ENCODE data around the gene CHRNA9. TPM values are rescaled to one million over a fixed set of nuclear protein-coding genes. Genes with fewer than 3 reads are reported as not detected.

Gene CHRNA9
- total RNA-seq, 2 donors from 2014 or later, result not detected

DNA sequence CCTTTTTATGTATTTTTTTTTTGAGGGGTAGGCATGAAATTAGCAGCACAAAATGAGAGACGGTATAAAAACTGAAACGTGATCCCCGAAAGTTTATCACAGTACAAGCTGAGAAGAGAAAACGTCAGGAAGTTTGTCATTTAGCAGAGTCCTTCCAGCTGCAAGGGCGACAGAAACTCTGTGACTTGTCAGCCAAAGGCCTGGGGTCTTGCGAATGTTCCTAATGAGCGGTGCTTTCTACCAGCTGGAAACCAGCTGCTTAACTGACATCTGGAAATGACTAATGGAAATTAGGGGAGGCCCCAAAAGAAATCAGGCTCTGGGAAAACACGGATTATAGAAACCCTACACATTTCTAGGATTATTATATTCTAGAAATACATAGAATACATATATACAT lies 66.5 kb downstream of the CHRNA9 start:
- H3K27ac Mint-ChIP-seq, result no peak overlapping the region
- ATAC-seq (replicated peaks), result no peak
- no peak overlapping the region for H3K4me3 Mint-ChIP-seq
- no peaks in the 10 kb centered on the region for H3K36me3 Mint-ChIP-seq (ENCODE audit: low read depth)
- H3K27me3 Mint-ChIP-seq, result no peaks in the 10 kb centered on the region
- no peaks in the 10 kb centered on the region for H3K9me3 Mint-ChIP-seq
- H3K4me1 Mint-ChIP-seq, result no peaks in the 10 kb centered on the region

DNA sequence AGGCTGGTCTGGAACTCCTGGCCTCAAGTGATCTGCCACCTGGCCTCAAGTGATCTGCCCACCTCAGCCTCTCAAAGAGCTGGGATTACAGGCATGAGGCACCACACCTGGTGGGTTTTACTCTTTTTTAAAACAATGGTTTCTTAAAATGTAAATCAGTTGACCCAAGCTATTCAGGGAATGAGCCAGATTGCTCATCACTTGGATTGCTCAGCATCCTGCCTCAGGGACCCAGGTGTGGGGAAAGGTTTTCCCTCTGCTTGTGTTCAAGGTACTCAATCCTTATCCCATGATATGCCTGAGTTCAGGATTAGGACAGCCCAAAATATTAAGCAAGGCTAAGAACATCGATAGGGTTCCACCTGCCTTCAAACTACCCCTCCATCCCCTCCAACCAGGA lies 67.4 kb downstream of the CHRNA9 start:
- Mint-ChIP-seq H3K9me3 (peaks cover under 1% of the 10 kb centered on the region), H3K4me1 (no peaks in the 10 kb centered on the region), H3K27me3 (peaks cover under 1% of the 10 kb centered on the region), H3K36me3 (ENCODE audit: low read depth) (no peaks in the 10 kb centered on the region), H3K27ac (no peak overlapping the region), H3K4me3 (no peak overlapping the region)
- ATAC-seq (replicated peaks), result no peak

DNA sequence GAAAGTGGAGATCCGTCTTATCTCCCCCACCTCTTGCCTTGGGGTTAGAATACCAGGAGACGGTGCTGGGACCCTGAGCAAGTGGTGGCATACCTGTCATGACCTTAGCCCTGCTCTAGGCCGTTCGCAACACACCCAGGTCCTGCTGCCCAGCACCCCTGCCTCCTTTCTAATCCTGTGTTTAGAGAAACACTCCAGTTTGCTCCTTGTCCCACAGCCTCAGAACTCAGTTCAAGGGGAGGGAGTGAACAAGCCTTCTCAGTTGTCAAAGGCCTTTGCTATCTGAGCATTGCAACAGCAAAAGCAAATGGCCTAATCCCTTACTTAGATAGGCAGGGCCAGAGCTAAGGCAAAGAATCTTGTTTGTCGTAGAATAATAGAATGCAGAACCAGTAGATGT lies 67.9 kb downstream of the CHRNA9 start:
- Mint-ChIP-seq H3K4me1 (no peaks in the 10 kb centered on the region), H3K27ac (no peak overlapping the region), H3K9me3 (peaks cover 5% of the 10 kb centered on the region), H3K27me3 (peaks cover 4% of the 10 kb centered on the region), H3K4me3 (no peak overlapping the region), H3K36me3 (ENCODE audit: low read depth) (no peaks in the 10 kb centered on the region)
- no peak for ATAC-seq (replicated peaks)

Other genes with a start within 250 kb of the CHRNA9 start
- gene RHOH, start 138.3 kb upstream of the CHRNA9 start, total RNA-seq, result 100 to 1,000 TPM; 107 to 117 TPM